ENCODE results near the gene VLDLR. TPM values are rescaled to one million over a fixed set of nuclear protein-coding genes. Genes with fewer than 3 reads are reported as not detected.
A peak's percentile ranks its signal among the peaks of the same experiment; 100 is the strongest.

Gene VLDLR
- total RNA-seq (2014; rRNA removed; shearing (Covaris generic)), result not detected in 2 replicates

DNA sequence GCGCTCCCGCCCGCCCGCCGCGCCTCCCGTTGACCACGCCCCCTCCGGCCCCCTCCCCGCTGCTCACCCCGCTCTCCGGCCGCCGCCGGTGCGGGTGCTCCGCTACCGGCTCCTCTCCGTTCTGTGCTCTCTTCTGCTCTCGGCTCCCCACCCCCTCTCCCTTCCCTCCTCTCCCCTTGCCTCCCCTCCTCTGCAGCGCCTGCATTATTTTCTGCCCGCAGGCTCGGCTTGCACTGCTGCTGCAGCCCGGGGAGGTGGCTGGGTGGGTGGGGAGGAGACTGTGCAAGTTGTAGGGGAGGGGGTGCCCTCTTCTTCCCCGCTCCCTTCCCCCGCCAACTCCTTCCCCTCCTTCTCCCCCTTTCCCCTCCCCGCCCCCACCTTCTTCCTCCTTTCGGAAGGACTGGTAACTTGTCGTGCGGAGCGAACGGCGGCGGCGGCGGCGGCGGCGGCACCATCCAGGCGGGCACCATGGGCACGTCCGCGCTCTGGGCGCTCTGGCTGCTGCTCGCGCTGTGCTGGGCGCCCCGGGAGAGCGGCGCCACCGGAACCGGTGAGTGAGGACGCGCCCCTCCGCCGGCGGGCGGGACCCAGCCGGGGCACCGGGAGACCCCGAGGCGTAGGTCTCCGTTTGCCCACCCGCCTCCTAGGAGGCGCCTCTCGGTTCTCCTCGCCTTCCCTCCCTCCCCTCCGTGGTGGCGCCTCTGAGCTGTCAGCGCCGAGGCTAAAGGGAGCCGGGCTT lies at the start of gene VLDLR:
VLDLR (plus strand) TSS at position 66 of the 739 bp plus-strand sequence; CDS start at position 469, 403 bp downstream.
- DNase-seq (ENCODE audit: low spot score), result peak; percentile 65
- in situ Hi-C loops (cut with HindIII; ENCODE audit: low sequenced_read_pairs), result no loop called here

- no peak for DNase-seq (ENCODE audit: low spot score)
- in situ Hi-C loops (cut with HindIII; ENCODE audit: low sequenced_read_pairs), result no loop called here
These were observed 47.4 kb upstream of the VLDLR start for GRCh38 chr9:2574203-2574602.

- in situ Hi-C loops (cut with HindIII; ENCODE audit: low sequenced_read_pairs), result no loop called here
- no peak for DNase-seq (ENCODE audit: low spot score)
These were observed 45.0 kb upstream of the VLDLR start for GRCh38 chr9:2576631-2577030.

DNA sequence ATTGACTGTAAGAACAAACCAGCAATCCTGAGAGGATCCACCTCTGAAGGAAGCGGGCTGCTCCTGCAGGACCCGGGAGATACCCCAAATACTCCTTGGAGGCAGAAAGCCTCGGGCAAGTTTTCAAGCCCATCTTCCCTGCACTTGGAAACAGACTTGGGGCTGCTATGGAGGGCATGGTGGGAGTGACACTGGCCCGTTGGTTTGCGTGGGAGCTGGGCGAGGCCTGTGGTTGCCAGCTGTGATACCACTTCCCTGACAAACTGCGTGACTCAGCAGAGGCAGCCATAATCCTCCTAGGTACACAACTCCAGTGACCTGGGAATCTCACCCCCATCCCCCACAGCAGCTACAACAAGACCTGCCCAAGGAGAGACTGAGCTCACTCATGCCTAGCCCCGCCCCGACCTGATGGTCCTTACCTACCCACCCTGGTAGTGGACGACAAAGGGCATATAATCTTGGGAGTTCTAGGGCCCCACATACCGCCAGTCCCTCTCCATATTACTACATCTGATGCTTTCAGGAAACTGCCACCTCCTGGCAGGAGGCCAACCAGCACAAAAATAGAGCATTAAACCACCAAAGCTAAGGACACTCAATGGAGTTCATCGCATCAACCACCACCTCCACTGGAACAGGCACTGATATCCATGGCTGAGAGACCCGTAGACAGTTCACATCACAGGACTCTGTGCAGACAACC lies 38.1 kb upstream of the VLDLR start:
- in situ Hi-C loops (cut with HindIII; ENCODE audit: low sequenced_read_pairs), result no loop called here
- no peak for DNase-seq (ENCODE audit: low spot score)

GRCh38 chr9:2591967-2592366 lies 29.6 kb upstream of the VLDLR start:
- in situ Hi-C loops (cut with HindIII; ENCODE audit: low sequenced_read_pairs), result no loop called here
- DNase-seq (ENCODE audit: low spot score), result no peak

GRCh38 chr9:2593744-2594143 lies 27.8 kb upstream of the VLDLR start:
- in situ Hi-C loops (cut with HindIII; ENCODE audit: low sequenced_read_pairs), result no loop called here
- DNase-seq (ENCODE audit: low spot score), result no peak

GRCh38 chr9:2595973-2596372 lies 25.6 kb upstream of the VLDLR start:
- no peak for DNase-seq (ENCODE audit: low spot score)
- in situ Hi-C loops (cut with HindIII; ENCODE audit: low sequenced_read_pairs), result no loop called here

DNA sequence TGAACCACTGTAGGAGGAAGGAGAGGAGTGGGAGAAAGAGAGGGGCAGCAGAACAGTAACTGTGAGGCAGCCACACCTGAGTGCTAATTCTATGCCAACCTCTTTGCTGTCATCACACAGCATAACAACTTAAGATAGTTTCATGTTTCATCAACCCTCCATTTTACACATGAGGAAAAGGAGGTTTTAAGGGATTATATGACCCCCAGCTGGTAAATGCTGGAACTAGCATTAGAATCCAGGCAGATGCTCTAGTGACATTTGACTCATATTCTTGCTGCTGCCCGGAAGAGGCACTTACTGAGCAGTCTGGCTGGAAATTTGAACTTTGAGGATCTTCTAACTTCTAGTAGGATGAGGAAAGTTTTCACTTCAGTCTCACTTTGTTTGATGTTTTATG lies 24.1 kb upstream of the VLDLR start:
- in situ Hi-C loops (cut with HindIII; ENCODE audit: low sequenced_read_pairs), result no loop called here
- no peak for DNase-seq (ENCODE audit: low spot score)

DNA sequence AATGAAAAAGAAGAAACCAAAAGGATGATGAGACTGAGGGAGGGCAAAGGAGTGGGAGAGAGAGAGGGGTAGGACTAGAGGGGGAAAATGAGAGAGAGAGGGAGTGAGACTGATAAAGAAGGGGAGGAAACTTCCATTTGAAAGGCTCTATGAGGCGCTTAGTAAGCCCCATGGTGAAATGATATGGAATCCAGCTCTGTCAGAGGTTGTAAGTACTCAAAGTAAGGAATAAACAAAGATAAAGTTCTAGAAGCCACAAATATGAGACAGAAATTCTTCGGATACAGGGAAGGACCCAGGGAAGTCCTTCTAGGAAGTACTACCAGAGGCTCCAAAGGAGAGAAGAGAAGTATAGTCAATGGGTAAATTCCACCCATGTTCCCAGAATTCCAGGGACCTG lies 21.7 kb upstream of the VLDLR start:
- no peak for DNase-seq (ENCODE audit: low spot score)

GRCh38 chr9:2600307-2600706 lies 21.3 kb upstream of the VLDLR start:
- DNase-seq (ENCODE audit: low spot score), result no peak
- in situ Hi-C loops (cut with HindIII; ENCODE audit: low sequenced_read_pairs), result no loop called here

More for the DNA sequence above, 21.7 kb upstream of the VLDLR start:
- in situ Hi-C loops (cut with HindIII; ENCODE audit: low sequenced_read_pairs), result no loop called here

- DNase-seq (ENCODE audit: low spot score), result no peak
- in situ Hi-C loops (cut with HindIII; ENCODE audit: low sequenced_read_pairs), result no loop called here
These were observed 19.7 kb upstream of the VLDLR start for GRCh38 chr9:2601785-2602378.

DNA sequence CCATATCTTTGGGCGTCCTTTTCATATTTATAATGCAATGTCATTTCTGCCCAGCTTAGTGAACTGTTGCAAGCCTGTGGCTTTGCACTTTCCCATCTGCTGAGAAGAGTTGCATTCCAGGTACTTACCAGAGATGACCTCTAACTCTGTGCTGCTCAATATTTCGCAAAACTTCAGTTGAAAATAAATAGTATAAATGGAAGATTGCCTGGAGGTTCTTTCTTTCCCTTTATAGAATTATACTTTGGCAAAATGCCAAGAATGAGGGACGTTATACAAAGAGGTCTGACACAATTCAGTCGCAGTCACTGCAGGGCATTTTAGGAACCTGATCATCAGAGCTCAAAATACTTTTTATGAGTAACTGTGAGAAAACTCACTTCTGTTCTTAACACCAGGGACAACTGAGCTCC lies 18.9 kb upstream of the VLDLR start:
- no peak for DNase-seq (ENCODE audit: low spot score)
- in situ Hi-C loops (cut with HindIII; ENCODE audit: low sequenced_read_pairs), result no loop called here

GRCh38 chr9:2603621-2604020 lies 18.0 kb upstream of the VLDLR start:
- DNase-seq (ENCODE audit: low spot score), result no peak
- in situ Hi-C loops (cut with HindIII; ENCODE audit: low sequenced_read_pairs), result no loop called here

- no peak for DNase-seq (ENCODE audit: low spot score)
- in situ Hi-C loops (cut with HindIII; ENCODE audit: low sequenced_read_pairs), result no loop called here
These were observed 16.3 kb upstream of the VLDLR start for GRCh38 chr9:2605246-2605645.

- in situ Hi-C loops (cut with HindIII; ENCODE audit: low sequenced_read_pairs), result no loop called here
These were observed 13.3 kb upstream of the VLDLR start for GRCh38 chr9:2608276-2608675.

DNA sequence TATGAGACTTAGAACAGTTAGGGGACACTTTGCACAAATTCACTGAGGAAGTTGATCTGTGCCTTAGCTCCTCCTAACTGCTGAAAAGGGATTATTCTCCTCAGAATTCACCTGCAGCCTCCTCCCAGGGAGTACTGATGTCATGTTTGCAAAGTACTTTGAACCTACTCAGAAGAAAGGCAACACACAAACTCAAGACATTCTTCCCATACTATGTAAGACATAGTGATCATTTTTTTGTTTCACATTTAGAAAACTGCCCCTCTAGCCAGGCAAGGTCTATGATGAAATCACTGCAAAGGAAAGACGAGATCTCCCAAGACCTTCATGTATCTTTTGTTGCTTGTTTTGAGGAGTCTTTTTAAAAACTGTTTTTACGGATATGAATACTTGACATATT lies 10.6 kb upstream of the VLDLR start:
- in situ Hi-C loops (cut with HindIII; ENCODE audit: low sequenced_read_pairs), result no loop called here
- DNase-seq (ENCODE audit: low spot score), result no peak

More at GRCh38 chr9:2608276-2608675, 13.3 kb upstream of the VLDLR start:
- DNase-seq (ENCODE audit: low spot score), result no peak

DNA sequence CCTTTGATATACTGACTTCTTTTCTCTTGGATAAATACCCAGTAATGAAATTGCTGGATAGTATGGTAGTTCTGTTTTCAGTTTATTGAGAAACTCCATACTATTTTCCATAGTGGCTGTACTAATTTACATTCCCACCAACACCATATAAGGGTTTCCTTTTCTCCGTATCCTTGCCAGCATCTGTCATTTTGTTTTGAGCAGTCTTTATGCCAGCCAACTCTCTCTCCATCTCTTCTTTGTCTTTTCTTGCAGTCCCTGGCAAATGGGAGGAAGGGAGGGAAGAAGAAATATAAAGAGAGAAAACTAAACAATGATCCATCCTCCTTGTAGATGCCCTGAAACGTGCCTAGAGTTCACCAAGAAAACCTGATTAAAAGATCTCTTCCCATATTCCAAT lies 9.6 kb upstream of the VLDLR start:
- in situ Hi-C loops (cut with HindIII; ENCODE audit: low sequenced_read_pairs), result no loop called here
- DNase-seq (ENCODE audit: low spot score), result no peak

DNA sequence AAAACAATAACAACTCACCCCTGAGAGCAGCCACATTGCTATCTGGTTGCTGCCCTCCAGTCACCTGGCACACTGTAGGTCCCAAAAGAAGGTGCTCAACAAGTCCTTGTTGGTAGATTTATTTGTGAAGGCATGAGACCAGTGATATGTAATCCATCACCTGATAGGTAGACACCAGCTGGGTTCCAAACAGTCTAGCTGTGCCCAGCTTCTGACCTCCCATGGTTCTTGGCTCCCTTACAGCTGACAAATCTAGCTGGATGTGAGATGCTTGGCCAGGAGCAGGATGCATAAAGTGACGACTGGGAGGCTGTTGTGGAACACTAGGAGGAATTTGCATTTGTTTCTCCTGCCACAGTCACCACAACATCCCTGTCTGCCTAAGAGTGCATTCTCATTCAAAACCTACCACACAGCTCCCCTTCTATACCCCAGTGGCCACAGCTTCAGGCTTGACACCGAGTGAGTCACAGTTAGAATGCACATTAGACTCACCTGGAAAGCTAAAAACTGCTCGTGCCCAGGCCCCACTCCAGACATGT lies 7.8 kb upstream of the VLDLR start:
- peak; percentile 54 for DNase-seq (ENCODE audit: low spot score)
- in situ Hi-C loops (cut with HindIII; ENCODE audit: low sequenced_read_pairs), result no loop called here

- in situ Hi-C loops (cut with HindIII; ENCODE audit: low sequenced_read_pairs), result no loop called here
- no peak for DNase-seq (ENCODE audit: low spot score)
These were observed 6.1 kb upstream of the VLDLR start for GRCh38 chr9:2615497-2615896.

Measured in G401 (cell line).